H1 (cell line): Measurements from ENCODE around the gene TTLL9. TPM values are rescaled to one million over a fixed set of nuclear protein-coding genes. Genes with fewer than 3 reads are reported as not detected.

ENCODE experiments used
- CTCF ChIA-PET: fragments of 300-600 bp; sonication (Branson Sonifier 250); formaldehyde crosslinking; loops from one replicate; lab custom pipeline; 2021; ENCODE audit not compliant: partially characterized antibody; lab: Charles Lee
- POLR2A ChIA-PET: fragments of 300-600 bp; sonication (Branson Sonifier 250); formaldehyde crosslinking; loops from one replicate; lab custom pipeline; 2021; ENCODE audit warnings: inconsistent platforms; ENCODE audit not compliant: partially characterized antibody; lab: Charles Lee
- DNase-seq, 2 experiments: peaks; one replicate each; pipeline versions ENCODE4 v3.0.0 to v3.0.0-alpha.2; 2010 to 2022; ENCODE audit warnings: low spot score in 2 of 2, low read depth in 1 of 2, mixed read lengths in 1 of 2
- FAIRE-seq: peaks from 2 replicates; lab custom pipeline; 2011; peaks lifted over from hg19 to GRCh38; lab: Jason Lieb, UNC
- H2AFZ ChIP-seq: 2 replicates; pipeline ENCODE4 v1.8.1; 2012; ENCODE audit warnings: low read length, inconsistent platforms
- H2AK5ac ChIP-seq: 2 replicates; pipeline ENCODE4 v1.6.1; 2013; ENCODE audit warnings: low read depth, low read length
- H2BK120ac ChIP-seq: replicated peaks from 2 replicates; pipeline ENCODE3; 2013; ENCODE audit warnings: low read depth, low read length, inconsistent platforms
- H2BK12ac ChIP-seq: 2 replicates; pipeline ENCODE4 v1.6.1; 2013; ENCODE audit warnings: low read depth, low read length
- H2BK15ac ChIP-seq: 2 replicates; pipeline ENCODE4 v1.6.1; 2013; ENCODE audit warnings: low read length
- H2BK20ac ChIP-seq: 2 replicates; pipeline ENCODE4 v1.6.1; 2013; ENCODE audit warnings: low read length
- H2BK5ac ChIP-seq: 2 replicates; pipeline ENCODE4 v1.6.1; 2013; ENCODE audit warnings: low read depth, low read length
- H3K14ac ChIP-seq: 2 replicates; pipeline ENCODE4 v1.6.1; 2013; ENCODE audit warnings: inconsistent platforms; ENCODE audit not compliant: insufficient read length
- H3K18ac ChIP-seq: 2 replicates; pipeline ENCODE4 v1.6.1; 2013; ENCODE audit warnings: low read length; ENCODE audit errors: extremely low read depth
- H3K23ac ChIP-seq: 2 replicates; pipeline ENCODE4 v1.6.1; 2013; ENCODE audit warnings: inconsistent platforms; ENCODE audit not compliant: insufficient read length
- H3K23me2 ChIP-seq: 2 replicates; pipeline ENCODE4 v1.6.1; 2013; ENCODE audit warnings: low read depth, low read length
- H3K27ac ChIP-seq: 2 replicates; pipeline ENCODE4 v1.6.1; 2011; ENCODE audit warnings: low read depth, low read length, inconsistent platforms
- H3K27me3 ChIP-seq, 4 experiments: replicated peaks in 1 of 4; 1 replicate in 1 of 4; 2 replicates in 3 of 4; pipeline versions ENCODE4 v1.6.1 to v1.8.1; 2011 to 2013; ENCODE audit warnings: low read length in 3 of 4, mild to moderate bottlenecking in 3 of 4, inconsistent platforms in 2 of 4, mixed read lengths in 2 of 4, moderate library complexity in 1 of 4; ENCODE audit not compliant: control insufficient read depth in 3 of 4, insufficient read depth in 3 of 4; ENCODE audit errors: extremely low read depth in 1 of 4
- H3K36me3 ChIP-seq, 4 experiments: 2 replicates each; pipeline versions ENCODE4 v1.6.1 to v1.8.1; 2011 to 2013; ENCODE audit warnings: mild to moderate bottlenecking in 4 of 4, low read length in 3 of 4, moderate library complexity in 2 of 4, control low read depth in 1 of 4, inconsistent platforms in 1 of 4; ENCODE audit not compliant: insufficient read depth in 4 of 4, control insufficient read depth in 2 of 4
- H3K4ac ChIP-seq: replicated peaks from 2 replicates; pipeline ENCODE3; 2013; ENCODE audit warnings: low read length, low read depth, mixed read lengths, inconsistent platforms; ENCODE audit not compliant: insufficient read length
- H3K4me1 ChIP-seq, 4 experiments: replicated peaks in 1 of 4; 1 replicate in 1 of 4; 2 replicates in 3 of 4; pipeline versions ENCODE4 v1.6.1 to v1.8.1; 2011 to 2013; ENCODE audit warnings: low read length in 3 of 4, inconsistent platforms in 2 of 4, mixed read lengths in 1 of 4; ENCODE audit not compliant: insufficient read depth in 4 of 4, control insufficient read depth in 3 of 4
- H3K4me2 ChIP-seq, 2 experiments: 2 replicates each; pipeline versions ENCODE4 v1.6.1 to v1.8.1; 2011 to 2013; ENCODE audit warnings: low read depth in 2 of 2, low read length in 2 of 2, control low read depth in 1 of 2, inconsistent platforms in 1 of 2, mild to moderate bottlenecking in 1 of 2; ENCODE audit not compliant: insufficient read depth in 1 of 2
- H3K4me3 ChIP-seq, 4 experiments: fragments of 200-600, 300-600 bp in 1 of 4; sonication (generic), shearing (Covaris generic), sonication (Bioruptor Twin) in 1 of 4; 2 replicates each; pipeline versions ENCODE4 v1.5.1 to v1.8.1; 2011 to 2016; ENCODE audit warnings: low read length in 4 of 4, low read depth in 3 of 4, control low read depth in 2 of 4, inconsistent platforms in 2 of 4, mild to moderate bottlenecking in 2 of 4, mixed read lengths in 1 of 4, moderate library complexity in 1 of 4; ENCODE audit not compliant: insufficient read depth in 2 of 4; ENCODE audit errors: extremely low read depth in 1 of 4
- H3K56ac ChIP-seq: replicated peaks from 2 replicates; pipeline ENCODE3; 2013; ENCODE audit warnings: low read depth, mild to moderate bottlenecking, mixed read lengths, low read length, inconsistent platforms; ENCODE audit not compliant: insufficient read length
- H3K79me1 ChIP-seq: 2 replicates; pipeline ENCODE4 v1.6.1; 2013; ENCODE audit warnings: low read depth, low read length, control low read depth
- H3K79me2 ChIP-seq, 2 experiments: 2 replicates each; pipeline versions ENCODE4 v1.6.1 to v1.8.1; 2012 to 2013; ENCODE audit warnings: low read length in 2 of 2, mild to moderate bottlenecking in 2 of 2, inconsistent platforms in 1 of 2; ENCODE audit not compliant: insufficient read depth in 2 of 2, control insufficient read depth in 1 of 2
- H3K9ac ChIP-seq, 4 experiments: replicated peaks in 1 of 4; 1 replicate in 1 of 4; 2 replicates in 3 of 4; pipeline versions ENCODE4 v1.6.1 to v1.8.1; 2011 to 2013; ENCODE audit warnings: low read depth in 3 of 4, low read length in 3 of 4, control low read depth in 2 of 4, mild to moderate bottlenecking in 2 of 4, moderate library complexity in 2 of 4, inconsistent platforms in 1 of 4; ENCODE audit errors: extremely low read depth in 1 of 4
- H3K9me3 ChIP-seq, 2 experiments: 2 replicates each; pipeline versions ENCODE4 v1.6.1 to v1.8.1; 2012 to 2013; ENCODE audit warnings: mild to moderate bottlenecking in 2 of 2, moderate library complexity in 2 of 2, control low read depth in 1 of 2, inconsistent platforms in 1 of 2, low read depth in 1 of 2, low read length in 1 of 2, mixed read lengths in 1 of 2; ENCODE audit not compliant: insufficient read depth in 2 of 2
- H4K20me1 ChIP-seq, 2 experiments: replicated peaks in 1 of 2; 2 replicates each; pipeline versions ENCODE3 to v1.8.1; 2011 to 2013; ENCODE audit warnings: inconsistent platforms in 2 of 2, low read length in 2 of 2, mild to moderate bottlenecking in 1 of 2; ENCODE audit not compliant: insufficient read depth in 2 of 2, control insufficient read depth in 1 of 2
- H4K5ac ChIP-seq: 2 replicates; pipeline ENCODE4 v1.6.1; 2013; ENCODE audit warnings: low read length, low read depth, mixed read lengths, inconsistent platforms; ENCODE audit not compliant: insufficient read length
- H4K8ac ChIP-seq: 2 replicates; pipeline ENCODE4 v1.8.0; 2013; ENCODE audit warnings: mild to moderate bottlenecking, moderate library complexity, low read length, inconsistent platforms; ENCODE audit not compliant: insufficient read depth; ENCODE audit errors: extremely low read depth
- H4K91ac ChIP-seq: replicated peaks from 2 replicates; pipeline ENCODE3; 2013; ENCODE audit warnings: low read length, mixed read lengths, inconsistent platforms; ENCODE audit not compliant: insufficient read length
- ASH2L ChIP-seq: fragments of 200-600, 300-600 bp; sonication (generic); IDR thresholded peaks from one replicate; pipeline ENCODE4 v1.7.1; 2017; ENCODE audit warnings: low read length
- BCL11A ChIP-seq, 2 experiments: IDR thresholded peaks; one replicate each; pipeline ENCODE4 v1.6.1; 2011; ENCODE audit warnings: low read depth in 2 of 2, low read length in 2 of 2, mild to moderate bottlenecking in 2 of 2
- CBX5 ChIP-seq: fragments of 300-800, 300-1000 bp; sonication (generic); IDR thresholded peaks from 2 replicates; pipeline ENCODE4 v1.7.1; 2016; ENCODE audit warnings: antibody characterized with exemption, low read length, low read depth
- CREB1 ChIP-seq: IDR thresholded peaks from 2 replicates; pipeline ENCODE4 v1.6.1; 2012; ENCODE audit warnings: inconsistent platforms
- EP300 ChIP-seq, 2 experiments: IDR thresholded peaks; 1 replicate in 1 of 2; 2 replicates in 1 of 2; pipeline ENCODE4 v1.6.1; 2011 to 2012; ENCODE audit warnings: low read depth in 2 of 2, low read length in 2 of 2, mild to moderate bottlenecking in 2 of 2, borderline replicate concordance in 1 of 2, inconsistent platforms in 1 of 2, moderate library complexity in 1 of 2
- POU5F1 ChIP-seq: IDR thresholded peaks from 2 replicates; pipeline ENCODE4 v1.6.1; 2011; ENCODE audit warnings: low read depth, mild to moderate bottlenecking, low read length, moderate library complexity
- SP2 ChIP-seq: IDR thresholded peaks from 2 replicates; pipeline ENCODE4 v1.6.1; 2012; ENCODE audit warnings: mild to moderate bottlenecking, low read length, inconsistent platforms
- YY1 ChIP-seq: IDR thresholded peaks from 2 replicates; pipeline ENCODE4 v1.6.1; 2011; ENCODE audit warnings: low read depth, mild to moderate bottlenecking, low read length
- WGBS, 2 experiments: shearing (Covaris generic) in 1 of 2; methylation state at CpG; one replicate each; pipeline versions ENCODE4 v1.1.6 to v1.1.7; 2013 to 2015; ENCODE audit warnings: low lambda C conversion rate in 2 of 2, mixed read lengths in 2 of 2, inconsistent platforms in 1 of 2, low coverage in 1 of 2, missing lambda C conversion rate in 1 of 2; ENCODE audit not compliant: insufficient replicate concordance in 2 of 2, insufficient coverage in 1 of 2, insufficient read length in 1 of 2; ENCODE audit errors: extremely low coverage in 1 of 2, missing lambda C conversion rate in 1 of 2; 5-methylcytosine and 5-hydroxymethylcytosine counted together
- polyA plus RNA-seq, 7 experiments: library from polyadenylated mRNA; depleted of rRNA in 3 of 7; stranded (reverse) in 5 of 7; unstranded in 2 of 7; fragments of >200 nt in 5 of 7; fragments of 200-250 nt in 2 of 7; gene quantifications; 1 replicate in 5 of 7; 2 replicates in 1 of 7; 4 replicates in 1 of 7; pipeline versions ENCODE4 v1.2.1 to v1.2.3, GENCODE V29; 2011 to 2013; ENCODE audit warnings: missing spikeins in 2 of 7, mixed read lengths in 2 of 7
- total RNA-seq: library from RNA; stranded (reverse); fragmentation: NEBNext Ultra II Directional; extraction: Animal tissue kit (Norgen Biotek cat#: 25700); gene quantifications from 2 replicates; pipeline ENCODE4 v1.2.1, GENCODE V29; 2021
- TF ChIP-seq, protein P1 (sequence below), 3 experiments: IDR thresholded peaks; 1 replicate in 2 of 3; 2 replicates in 1 of 3; pipeline versions ENCODE4 v1.5.1 to v1.6.1; 2011; ENCODE audit warnings: low read length in 3 of 3, mild to moderate bottlenecking in 3 of 3, inconsistent platforms in 2 of 3, low read depth in 1 of 3, moderate library complexity in 1 of 3; ENCODE audit not compliant: insufficient read depth in 1 of 3; ENCODE audit errors: control extremely low read depth in 1 of 3
- TF ChIP-seq, protein P2 (sequence below): IDR thresholded peaks from 2 replicates; pipeline ENCODE4 v1.6.1; 2011; ENCODE audit warnings: low read length, improper control_type of control experiment

TTLL9 gene
- total and polyA plus RNA-seq, 2 of the 8 experiments (the other 6 are each of a cell fraction or from before 2014, with no cell fraction given), result 0.06 TPM; not detected in 1

DNA sequence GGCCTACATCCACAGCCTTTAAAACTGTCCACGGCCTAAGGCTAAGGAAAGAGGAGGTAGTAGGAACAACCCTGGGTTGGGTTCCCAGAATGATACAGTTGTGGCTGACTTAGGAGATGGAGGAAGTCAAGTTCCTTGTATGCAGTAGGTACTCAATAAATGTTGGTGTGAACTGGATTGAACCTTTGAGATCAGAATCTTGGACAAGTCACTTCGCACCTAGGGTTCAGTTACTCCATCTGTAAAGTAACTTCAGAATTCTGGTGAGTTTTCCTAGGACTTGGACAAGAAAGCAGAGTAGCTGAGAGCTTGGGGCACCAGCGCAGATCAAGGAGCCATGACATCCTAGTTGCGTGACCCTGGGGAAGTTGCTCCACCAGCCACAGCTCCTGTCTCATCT, 106.6 kb downstream of the TTLL9 start:
- H3K79me2 ChIP-seq, result no peaks in the 10 kb centered on the region
- H3K36me3 ChIP-seq, result no peaks in the 10 kb centered on the region
- H3K18ac ChIP-seq, result peak overlapping the region; percentile 9; the same call in 1 of the 2 replicates
- no peak overlapping the region for H3K56ac ChIP-seq
- H2BK15ac ChIP-seq, result peak overlapping the region; percentile 61; the same call in 1 of the 2 replicates
- 92% methylated on average over 4 of the region's 4 CpGs; no CpG with 5 or more reads in 1 of the 2 experiments for WGBS, 2 experiments
- H2BK5ac ChIP-seq, result no peak overlapping the region
- no peak for FAIRE-seq
- H3K27me3 ChIP-seq, result no peaks in the 10 kb centered on the region
- peaks cover 4% of the 10 kb centered on the region; the same call in 1 of the 2 replicates for H3K23me2 ChIP-seq
- no peak for DNase-seq
- no peak overlapping the region for H4K91ac ChIP-seq
- H2AK5ac ChIP-seq, result peak overlapping the region; percentile 56; the same call in 1 of the 2 replicates
- H4K5ac ChIP-seq, result no peak overlapping the region
- H3K4ac ChIP-seq, result no peak overlapping the region
- no peak overlapping the region for H4K8ac ChIP-seq
- no peaks in the 10 kb centered on the region for H3K9me3 ChIP-seq
- H2BK12ac ChIP-seq, result peak overlapping the region; percentile 46; the same call in 1 of the 2 replicates
- no peaks in the 10 kb centered on the region for H4K20me1 ChIP-seq
- peaks cover 5 to 14% (median 10%) of the 10 kb centered on the region in 4 experiments for H3K4me1 ChIP-seq
- ChIA-PET POLR2A (no interaction called here), CTCF (interaction anchor here (0.6 to 4.5 kb wide), 4 partner anchors 11 to 124 kb away, joined by 3 to 20 read pairs (median 4); no protein-coding TSS in a partner anchor)
- H3K9ac ChIP-seq, result no peak overlapping the region
- no peak overlapping the region for H2AFZ ChIP-seq
- no peaks in the 10 kb centered on the region for H3K79me1 ChIP-seq
- no peak overlapping the region for H3K23ac ChIP-seq
- H2BK20ac ChIP-seq, result no peak overlapping the region; the same call in 1 of the 2 replicates
- no peak overlapping the region for H3K14ac ChIP-seq
- no peak overlapping the region for H2BK120ac ChIP-seq
- no peak overlapping the region for H3K27ac ChIP-seq
- H3K4me2 ChIP-seq, result no peak overlapping the region
- no peak overlapping the region for H3K4me3 ChIP-seq
- TF ChIP-seq CBX5 (no peak), YY1 (no peak), BCL11A (IDR thresholded peaks at IDR 0.05; ENCODE audit: low read depth in 2 of 2, low read length in 2 of 2) (no peak), POU5F1 (no peak), ASH2L (no peak), EP300 (IDR thresholded peaks at IDR 0.05; ENCODE audit: borderline replicate concordance in 1 of 2, low read depth in 2 of 2, low read length in 2 of 2) (no peak), CREB1 (no peak), SP2 (no peak)
- TF ChIP-seq, protein P1, sequence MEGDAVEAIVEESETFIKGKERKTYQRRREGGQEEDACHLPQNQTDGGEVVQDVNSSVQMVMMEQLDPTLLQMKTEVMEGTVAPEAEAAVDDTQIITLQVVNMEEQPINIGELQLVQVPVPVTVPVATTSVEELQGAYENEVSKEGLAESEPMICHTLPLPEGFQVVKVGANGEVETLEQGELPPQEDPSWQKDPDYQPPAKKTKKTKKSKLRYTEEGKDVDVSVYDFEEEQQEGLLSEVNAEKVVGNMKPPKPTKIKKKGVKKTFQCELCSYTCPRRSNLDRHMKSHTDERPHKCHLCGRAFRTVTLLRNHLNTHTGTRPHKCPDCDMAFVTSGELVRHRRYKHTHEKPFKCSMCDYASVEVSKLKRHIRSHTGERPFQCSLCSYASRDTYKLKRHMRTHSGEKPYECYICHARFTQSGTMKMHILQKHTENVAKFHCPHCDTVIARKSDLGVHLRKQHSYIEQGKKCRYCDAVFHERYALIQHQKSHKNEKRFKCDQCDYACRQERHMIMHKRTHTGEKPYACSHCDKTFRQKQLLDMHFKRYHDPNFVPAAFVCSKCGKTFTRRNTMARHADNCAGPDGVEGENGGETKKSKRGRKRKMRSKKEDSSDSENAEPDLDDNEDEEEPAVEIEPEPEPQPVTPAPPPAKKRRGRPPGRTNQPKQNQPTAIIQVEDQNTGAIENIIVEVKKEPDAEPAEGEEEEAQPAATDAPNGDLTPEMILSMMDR (IDR thresholded peaks at IDR 0.05; ENCODE audit: control extremely low read depth in 1 of 3, insufficient read depth in 1 of 3, low read depth in 1 of 3, low read length in 3 of 3), result no peak
- TF ChIP-seq, protein P2, sequence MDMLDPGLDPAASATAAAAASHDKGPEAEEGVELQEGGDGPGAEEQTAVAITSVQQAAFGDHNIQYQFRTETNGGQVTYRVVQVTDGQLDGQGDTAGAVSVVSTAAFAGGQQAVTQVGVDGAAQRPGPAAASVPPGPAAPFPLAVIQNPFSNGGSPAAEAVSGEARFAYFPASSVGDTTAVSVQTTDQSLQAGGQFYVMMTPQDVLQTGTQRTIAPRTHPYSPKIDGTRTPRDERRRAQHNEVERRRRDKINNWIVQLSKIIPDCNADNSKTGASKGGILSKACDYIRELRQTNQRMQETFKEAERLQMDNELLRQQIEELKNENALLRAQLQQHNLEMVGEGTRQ, result no peak
